UCSD-AML1 (cell line): ENCODE results near the gene ANTXRL.
"Not testable (repeated sequence)": the region's sequence is repeated elsewhere in the genome, so short reads cannot be mapped to it uniquely, and the experiment has no call there.

ENCODE experiments used
- DNase-seq: peaks from one replicate; lab custom pipeline; 2025; ENCODE audit not compliant: unreplicated experiment; lab: John Stamatoyannopoulos, UW

ANTXRL gene

GRCh38 chr10:46293832-46294640, 7.2 kb downstream of the ANTXRL start:
- no peak for DNase-seq

GRCh38 chr10:46294641-46295220, 7.9 kb downstream of the ANTXRL start:
- DNase-seq = no peak

GRCh38 chr10:46295350-46296010, 8.7 kb downstream of the ANTXRL start:
- DNase-seq = not testable (repeated sequence)

GRCh38 chr10:46296086-46296485, 9.3 kb downstream of the ANTXRL start:
- not testable (repeated sequence) for DNase-seq

- DNase-seq = no peak
Measured at GRCh38 chr10:46296641-46297141, 9.9 kb downstream of the ANTXRL start.

GRCh38 chr10:46297406-46298204, 10.8 kb downstream of the ANTXRL start:
- DNase-seq = no peak

GRCh38 chr10:46298477-46299285, 11.9 kb downstream of the ANTXRL start:
- no peak for DNase-seq

- DNase-seq = no peak
Measured at GRCh38 chr10:46299286-46299535, 12.4 kb downstream of the ANTXRL start.

GRCh38 chr10:46299536-46300369, 13.0 kb downstream of the ANTXRL start:
- no peak for DNase-seq

- DNase-seq = not testable (repeated sequence)
Measured at GRCh38 chr10:46300370-46300711, 13.5 kb downstream of the ANTXRL start.

GRCh38 chr10:46301056-46301645, 14.4 kb downstream of the ANTXRL start:
- no peak for DNase-seq

- DNase-seq = no peak
Measured at GRCh38 chr10:46301721-46302479, 15.1 kb downstream of the ANTXRL start.

GRCh38 chr10:46302765-46303352, 16.1 kb downstream of the ANTXRL start:
- DNase-seq = not testable (repeated sequence)

- no peak for DNase-seq
Measured at GRCh38 chr10:46304062-46304461, 17.3 kb downstream of the ANTXRL start.

- DNase-seq = not testable (repeated sequence)
Measured at GRCh38 chr10:46304671-46305070, 17.9 kb downstream of the ANTXRL start.

GRCh38 chr10:46305079-46305818, 18.5 kb downstream of the ANTXRL start:
- no peak for DNase-seq

- DNase-seq = no peak
Measured at GRCh38 chr10:46305986-46306385, 19.2 kb downstream of the ANTXRL start.
